GM23248 (cell line): ENCODE measurements around the gene ATXN7L3B.

Experiments used
- EZH2 ChIP-seq: fragments of 200-600 bp; sonication (generic); IDR thresholded peaks from 2 replicates; pipeline ENCODE4 v1.6.1; 2018; ENCODE audit warnings: antibody characterized with exemption, mild to moderate bottlenecking; ENCODE audit not compliant: insufficient read depth, poor library complexity, severe bottlenecking
- EZH2phosphoT487 ChIP-seq: fragments of 200-600 bp; sonication (generic); IDR thresholded peaks from 2 replicates; pipeline ENCODE4 v1.6.1; 2018; ENCODE audit warnings: antibody characterized with exemption, moderate library complexity, mild to moderate bottlenecking, low read depth; ENCODE audit not compliant: insufficient read depth

DNA sequence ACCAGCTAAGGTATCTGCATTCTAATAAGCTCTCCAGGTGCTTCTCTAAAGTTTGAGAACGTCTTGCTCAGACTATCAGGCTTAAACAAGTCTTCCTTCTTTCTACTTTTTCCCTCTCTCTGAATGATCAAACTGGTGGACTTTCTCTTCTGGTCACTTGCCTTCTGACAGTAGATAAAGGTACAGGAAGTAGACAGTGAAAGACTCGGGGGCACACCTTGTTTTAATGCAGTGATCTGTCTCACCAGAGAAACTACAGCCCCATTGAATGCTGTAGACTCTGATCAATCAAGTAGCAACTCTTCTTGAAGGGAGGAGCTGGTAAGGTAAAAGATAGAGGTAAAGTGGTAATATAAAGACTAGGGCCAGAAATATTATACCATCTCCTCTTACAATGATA lies 48.1 kb upstream of the ATXN7L3B start:
- no peak for TF ChIP-seq EZH2
- TF ChIP-seq EZH2phosphoT487 = no peak
